ENCODE data around the gene FAM219A.

Gene FAM219A

GRCh38 chr9:34437006-34437925 lies 21.1 kb downstream of the FAM219A start:
- H3K4me1 ChIP-seq, result peaks cover 29% of the 10 kb centered on the region
- H3K27me3 ChIP-seq, result no peaks in the 10 kb centered on the region
- no peak overlapping the region for H3K4me3 ChIP-seq
- no peak overlapping the region for H3K9ac ChIP-seq
- H3K4me2 ChIP-seq, result no peak overlapping the region
- no peak for TF ChIP-seq Cebpa-rat (IDR thresholded peaks at IDR 0.05)
- no peaks in the 10 kb centered on the region for H3K9me3 ChIP-seq
- no peak overlapping the region for H3K27ac ChIP-seq
- H3K36me3 ChIP-seq, result peaks cover 29% of the 10 kb centered on the region; the same call in 1 of the 2 replicates
- peaks cover 95% of the 10 kb centered on the region for H4K20me1 ChIP-seq

DNA sequence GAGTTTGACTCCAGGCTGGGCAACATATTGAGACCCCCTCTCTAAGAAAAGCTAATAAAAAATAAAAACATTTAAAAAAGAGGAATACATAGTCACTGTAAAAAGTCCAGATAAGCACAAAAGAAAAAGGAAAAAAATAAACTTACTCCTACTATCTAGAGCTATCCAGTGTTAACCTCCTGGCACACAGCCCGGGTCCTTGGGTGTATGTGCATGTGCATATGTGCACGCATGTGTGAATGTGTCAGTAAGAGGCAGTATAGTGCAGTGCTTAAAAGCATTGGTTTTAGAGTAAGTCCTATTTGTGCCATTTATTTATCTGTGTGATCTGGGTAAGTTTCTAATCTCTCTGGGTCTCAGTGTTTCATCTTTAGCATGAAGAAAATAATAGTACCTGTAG lies 26.7 kb downstream of the FAM219A start:
- no peaks in the 10 kb centered on the region for H3K4me1 ChIP-seq
- H3K9ac ChIP-seq, result no peak overlapping the region
- H3K4me2 ChIP-seq, result no peak overlapping the region
- peaks cover 100% of the 10 kb centered on the region for H4K20me1 ChIP-seq
- H3K36me3 ChIP-seq, result peaks cover 11% of the 10 kb centered on the region; the same call in 1 of the 2 replicates
- no peak overlapping the region for H3K4me3 ChIP-seq
- H3K9me3 ChIP-seq, result no peaks in the 10 kb centered on the region
- no peaks in the 10 kb centered on the region for H3K27me3 ChIP-seq
- no peak overlapping the region for H3K27ac ChIP-seq
- no peak for TF ChIP-seq Cebpa-rat (IDR thresholded peaks at IDR 0.05)

DNA sequence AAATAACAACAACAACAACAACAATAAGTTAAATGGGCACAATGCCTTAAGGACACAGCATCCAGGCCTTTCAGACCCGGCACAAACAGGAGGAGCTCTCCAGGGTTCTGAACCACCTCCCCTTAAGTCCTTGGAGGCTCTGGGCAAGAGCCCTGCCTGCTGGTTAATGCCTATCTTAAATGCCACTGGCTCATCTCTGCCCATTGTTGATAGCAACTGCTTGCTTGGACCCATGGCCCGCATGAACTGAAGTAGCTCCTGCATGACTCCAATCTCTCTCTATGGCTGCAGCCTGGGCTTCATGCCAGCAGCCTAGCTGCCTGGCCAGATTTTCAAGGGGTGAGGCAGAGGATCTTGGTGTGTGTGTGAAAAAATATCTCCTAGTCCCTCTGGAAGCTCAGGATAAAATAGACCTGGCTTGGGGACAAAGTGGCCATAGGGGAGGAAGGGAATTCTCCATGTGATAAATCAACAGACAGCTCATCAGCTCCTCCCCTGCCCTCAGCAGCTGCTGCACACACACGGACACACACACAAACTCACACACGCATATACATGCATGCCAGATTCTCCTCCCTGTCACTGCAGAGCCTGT lies 27.4 kb downstream of the FAM219A start:
- Histone ChIP-seq H3K27me3 (no peaks in the 10 kb centered on the region), H4K20me1 (peaks cover 100% of the 10 kb centered on the region), H3K4me3 (no peak overlapping the region), H3K36me3 (peaks cover 11% of the 10 kb centered on the region; the same call in 1 of the 2 replicates), H3K27ac (no peak overlapping the region), H3K9me3 (no peaks in the 10 kb centered on the region), H3K9ac (no peak overlapping the region), H3K4me1 (no peaks in the 10 kb centered on the region), H3K4me2 (no peak overlapping the region)
- no peak for TF ChIP-seq Cebpa-rat (IDR thresholded peaks at IDR 0.05)

DNA sequence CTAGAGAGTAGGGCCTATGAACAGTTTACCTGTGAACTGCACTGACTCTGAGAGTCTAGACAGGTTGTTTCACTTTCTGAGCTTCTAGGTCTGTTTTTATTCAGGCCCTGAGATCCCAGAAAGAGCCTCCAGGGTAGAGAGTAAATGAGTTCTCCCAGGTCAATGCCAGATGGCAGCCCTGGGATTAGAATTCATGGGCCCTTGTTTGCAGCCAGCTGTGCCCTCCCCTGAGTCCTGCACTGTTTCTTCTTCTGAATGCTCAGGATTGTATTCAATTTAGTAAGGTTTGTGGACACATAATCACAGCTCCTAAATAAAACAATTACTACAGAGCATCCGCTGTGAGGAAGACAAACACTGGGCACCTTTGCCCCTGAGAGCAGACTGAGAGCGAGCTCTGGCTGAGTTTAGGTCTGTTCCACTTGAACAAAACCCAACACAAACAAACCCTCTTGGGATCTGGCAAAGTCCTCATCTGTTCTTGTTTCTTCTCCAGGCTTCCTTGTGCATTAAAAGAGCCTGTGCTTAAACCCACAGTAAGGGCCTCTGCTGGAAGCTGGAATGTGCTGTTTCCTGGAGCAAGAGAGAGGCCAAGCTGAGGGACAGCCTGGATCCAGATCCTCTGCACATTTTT lies 29.9 kb downstream of the FAM219A start:
- Histone ChIP-seq H3K9me3 (no peaks in the 10 kb centered on the region), H3K27me3 (no peaks in the 10 kb centered on the region), H3K4me2 (no peak overlapping the region), H3K9ac (no peak overlapping the region), H4K20me1 (peaks cover 98% of the 10 kb centered on the region), H3K27ac (no peak overlapping the region), H3K36me3 (peaks cover 11% of the 10 kb centered on the region; the same call in 1 of the 2 replicates), H3K4me3 (no peak overlapping the region), H3K4me1 (peaks cover 10% of the 10 kb centered on the region)
- TF ChIP-seq Cebpa-rat (IDR thresholded peaks at IDR 0.05), result no peak

- Histone ChIP-seq H3K27ac (no peak overlapping the region), H3K4me3 (no peak overlapping the region), H3K36me3 (peaks cover 11% of the 10 kb centered on the region; the same call in 1 of the 2 replicates), H3K4me2 (no peak overlapping the region), H3K4me1 (peaks cover 21% of the 10 kb centered on the region), H3K9me3 (no peaks in the 10 kb centered on the region), H4K20me1 (peaks cover 98% of the 10 kb centered on the region), H3K27me3 (no peaks in the 10 kb centered on the region), H3K9ac (no peak overlapping the region)
- no peak for TF ChIP-seq Cebpa-rat (IDR thresholded peaks at IDR 0.05)
Measured at GRCh38 chr9:34426347-34427074, 31.9 kb downstream of the FAM219A start.

DNA sequence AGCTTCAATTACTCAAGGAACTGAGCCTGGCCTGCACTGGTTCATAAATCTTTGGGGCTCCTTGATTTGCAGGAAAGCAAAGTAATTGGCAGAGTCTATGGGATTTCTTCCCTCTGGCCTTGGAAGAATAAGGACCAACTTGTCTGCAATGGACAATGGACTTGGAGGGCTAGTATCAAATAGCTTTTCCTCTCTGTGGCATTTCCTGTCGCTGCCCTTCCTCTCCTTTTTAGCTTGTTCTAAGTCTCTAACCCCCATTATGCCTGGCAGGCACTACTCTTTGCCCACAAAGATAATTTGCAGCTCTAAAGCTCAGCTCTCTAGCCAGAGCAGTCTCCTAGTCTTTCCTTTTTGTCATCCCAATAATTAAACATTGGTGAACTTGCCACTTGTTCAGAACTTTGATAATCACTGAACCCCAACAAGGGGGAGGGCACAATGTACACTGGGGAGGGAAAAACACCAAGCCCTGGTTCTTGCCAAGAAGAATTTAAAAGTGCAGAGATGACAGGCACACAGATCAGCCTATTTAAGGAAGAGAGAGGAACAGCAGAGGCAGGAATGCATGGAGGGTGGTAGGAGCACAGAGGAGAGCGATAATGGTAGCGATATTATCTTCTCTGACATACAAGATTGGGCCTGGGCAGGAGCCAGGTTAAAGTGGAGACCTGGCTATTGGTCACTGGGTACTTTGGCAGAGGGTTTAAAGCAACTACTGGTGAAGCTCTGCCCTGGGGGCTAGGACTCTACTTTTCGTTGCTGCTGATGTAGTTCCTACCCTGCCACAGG lies 38.5 kb downstream of the FAM219A start:
- Histone ChIP-seq H3K36me3 (no peaks in the 10 kb centered on the region), H3K4me3 (no peak overlapping the region), H3K27ac (no peak overlapping the region), H4K20me1 (peaks cover 90% of the 10 kb centered on the region), H3K9ac (no peak overlapping the region), H3K27me3 (no peaks in the 10 kb centered on the region), H3K9me3 (no peaks in the 10 kb centered on the region), H3K4me2 (no peak overlapping the region), H3K4me1 (peaks cover 21% of the 10 kb centered on the region)
- no peak for TF ChIP-seq Cebpa-rat (IDR thresholded peaks at IDR 0.05)

DNA sequence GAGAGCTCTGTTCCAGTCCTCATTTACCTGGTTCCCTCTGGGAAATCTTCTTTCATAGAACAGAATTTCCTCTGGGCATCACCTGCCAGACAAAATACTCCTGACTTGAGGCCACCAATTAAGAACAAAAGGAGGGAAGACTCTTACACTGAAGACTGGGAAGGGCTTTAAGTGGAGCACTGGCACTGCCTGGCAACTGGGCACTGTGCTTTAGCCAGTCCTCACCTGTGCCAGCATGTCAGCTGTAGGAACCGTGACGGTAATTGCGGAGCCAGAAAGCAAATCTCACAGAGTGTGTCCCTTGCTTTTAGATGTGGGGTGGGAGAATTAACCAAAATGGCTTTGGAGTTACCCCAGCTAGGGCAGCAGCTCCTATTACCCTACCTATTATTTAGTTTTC lies 40.6 kb downstream of the FAM219A start:
- Histone ChIP-seq H4K20me1 (peaks cover 90% of the 10 kb centered on the region), H3K4me3 (no peak overlapping the region), H3K9ac (no peak overlapping the region), H3K36me3 (no peaks in the 10 kb centered on the region), H3K4me1 (peaks cover 4% of the 10 kb centered on the region), H3K4me2 (no peak overlapping the region), H3K9me3 (no peaks in the 10 kb centered on the region), H3K27me3 (no peaks in the 10 kb centered on the region), H3K27ac (no peak overlapping the region)
- TF ChIP-seq Cebpa-rat (IDR thresholded peaks at IDR 0.05), result no peak

GRCh38 chr9:34413231-34413852 lies 45.0 kb downstream of the FAM219A start:
- H3K36me3 ChIP-seq, result peaks cover 6% of the 10 kb centered on the region; the same call in 1 of the 2 replicates
- H3K9ac ChIP-seq, result no peak overlapping the region
- H3K4me3 ChIP-seq, result no peak overlapping the region
- H3K4me1 ChIP-seq, result no peaks in the 10 kb centered on the region
- no peaks in the 10 kb centered on the region for H3K9me3 ChIP-seq
- H3K27ac ChIP-seq, result no peak overlapping the region
- peaks cover 90% of the 10 kb centered on the region for H4K20me1 ChIP-seq
- H3K27me3 ChIP-seq, result no peaks in the 10 kb centered on the region
- no peak for TF ChIP-seq Cebpa-rat (IDR thresholded peaks at IDR 0.05)
- H3K4me2 ChIP-seq, result no peak overlapping the region

All from BLaER1 (cell line).